Neuronal stem cell (in vitro differentiated cells): Measurements from ENCODE around the gene SOST.

Source experiments
- DNase-seq: peaks from one replicate; pipeline ENCODE4 v3.0.0-alpha.2; 2013; ENCODE audit warnings: low spot score
- H2AFZ ChIP-seq: one replicate; pipeline ENCODE4 v1.6.1; 2013; ENCODE audit warnings: mild to moderate bottlenecking, low read length, inconsistent platforms
- H2AK5ac ChIP-seq: 2 replicates; pipeline ENCODE4 v1.6.1; 2013; ENCODE audit warnings: low read depth, mild to moderate bottlenecking, inconsistent platforms, low read length, moderate library complexity, mixed read lengths
- H2BK120ac ChIP-seq: 2 replicates; pipeline ENCODE4 v1.6.1; 2013; ENCODE audit warnings: low read depth, mild to moderate bottlenecking, inconsistent platforms, low read length, moderate library complexity, mixed read lengths
- H2BK12ac ChIP-seq: one replicate; pipeline ENCODE4 v1.6.1; 2013; ENCODE audit warnings: low read length, inconsistent platforms
- H2BK15ac ChIP-seq: 2 replicates; pipeline ENCODE4 v1.6.1; 2013; ENCODE audit warnings: mild to moderate bottlenecking, low read length, inconsistent platforms, mixed read lengths
- H2BK5ac ChIP-seq: one replicate; pipeline ENCODE4 v1.6.1; 2013; ENCODE audit warnings: inconsistent platforms, mild to moderate bottlenecking, low read length, moderate library complexity
- H3K14ac ChIP-seq: one replicate; pipeline ENCODE4 v1.6.1; 2013; ENCODE audit warnings: low read length, inconsistent platforms
- H3K18ac ChIP-seq: 2 replicates; pipeline ENCODE4 v1.6.1; 2013; ENCODE audit warnings: low read length, inconsistent platforms
- H3K23ac ChIP-seq: 2 replicates; pipeline ENCODE4 v1.6.1; 2013; ENCODE audit warnings: low read depth, mild to moderate bottlenecking, mixed read lengths, low read length, inconsistent platforms; ENCODE audit not compliant: poor library complexity
- H3K27ac ChIP-seq: replicated peaks from 3 replicates; pipeline ENCODE4 v1.5.1; 2013; ENCODE audit warnings: low read length, inconsistent platforms
- H3K27me3 ChIP-seq, 3 experiments: 2 replicates each; pipeline ENCODE4 v1.6.1; 2013; ENCODE audit warnings: low read length in 3 of 3, mild to moderate bottlenecking in 2 of 3, inconsistent platforms in 1 of 3, low read depth in 1 of 3, mixed read lengths in 1 of 3, moderate library complexity in 1 of 3; ENCODE audit not compliant: control insufficient read depth in 3 of 3, insufficient read depth in 3 of 3
- H3K36me3 ChIP-seq, 2 donors: replicated peaks in 1 of 2; 2 replicates each; pipeline ENCODE4 v1.6.1; 2013; ENCODE audit warnings: low read length in 2 of 2; ENCODE audit not compliant: control insufficient read depth in 2 of 2, insufficient read depth in 2 of 2
- H3K4ac ChIP-seq: 2 replicates; pipeline ENCODE4 v1.6.1; 2013; ENCODE audit warnings: inconsistent platforms, mild to moderate bottlenecking, low read length, moderate library complexity
- H3K4me1 ChIP-seq, 2 donors: 1 replicate in 1 of 2; 2 replicates in 1 of 2; pipeline ENCODE4 v1.6.1; 2013; ENCODE audit warnings: low read length in 2 of 2, low read depth in 1 of 2; ENCODE audit not compliant: control insufficient read depth in 2 of 2, insufficient read depth in 1 of 2
- H3K4me2 ChIP-seq: one replicate; pipeline ENCODE4 v1.6.1; 2013; ENCODE audit warnings: mild to moderate bottlenecking, low read length, inconsistent platforms; ENCODE audit not compliant: insufficient read depth, poor library complexity, severe bottlenecking
- H3K4me3 ChIP-seq, 2 donors: 2 replicates each; pipeline ENCODE4 v1.5.1; 2013; ENCODE audit warnings: low read length in 2 of 2, mild to moderate bottlenecking in 2 of 2, inconsistent platforms in 1 of 2, moderate library complexity in 1 of 2
- H3K79me1 ChIP-seq: one replicate; pipeline ENCODE4 v1.6.1; 2013; ENCODE audit warnings: low read depth, mild to moderate bottlenecking, inconsistent platforms, low read length, moderate library complexity
- H3K9ac ChIP-seq: one replicate; pipeline ENCODE4 v1.6.1; 2013; ENCODE audit warnings: mild to moderate bottlenecking, low read depth, low read length, inconsistent platforms; ENCODE audit not compliant: poor library complexity
- H3K9me3 ChIP-seq, 2 donors: replicated peaks in 1 of 2; 2 replicates each; pipeline versions ENCODE3 to v1.6.1; 2013; ENCODE audit warnings: low read length in 2 of 2, mild to moderate bottlenecking in 2 of 2, inconsistent platforms in 1 of 2, low read depth in 1 of 2, mixed read lengths in 1 of 2, moderate library complexity in 1 of 2; ENCODE audit not compliant: control insufficient read depth in 2 of 2, insufficient read depth in 1 of 2
- H4K8ac ChIP-seq: one replicate; pipeline ENCODE4 v1.6.1; 2013; ENCODE audit warnings: low read depth, mild to moderate bottlenecking, inconsistent platforms, low read length, moderate library complexity
- H4K91ac ChIP-seq: one replicate; pipeline ENCODE4 v1.6.1; 2013; ENCODE audit warnings: low read length, low read depth, mild to moderate bottlenecking, inconsistent platforms; ENCODE audit not compliant: poor library complexity
- WGBS, 2 donors: extraction: QIAGEN DNeasy Blood & Tissue Kit; methylation state at CpG; one replicate each; pipeline ENCODE4 v1.1.7; 2013; ENCODE audit warnings: missing lambda C conversion rate in 2 of 2, mixed read lengths in 1 of 2; ENCODE audit not compliant: insufficient read length in 2 of 2, insufficient replicate concordance in 1 of 2; ENCODE audit errors: extremely low coverage in 2 of 2; 5-methylcytosine and 5-hydroxymethylcytosine counted together

Gene SOST

GRCh38 chr17:43753493-43754129 is 5.0 kb downstream of the SOST start:
- Histone ChIP-seq H2BK5ac (no peak overlapping the region), H2BK12ac (no peak overlapping the region), H3K9ac (no peak overlapping the region)

GRCh38 chr17:43750153-43750552 is 8.4 kb downstream of the SOST start:
- no CpG with 5 or more reads among the region's 5 CpGs for WGBS, 2 donors
- no peak overlapping the region for H2BK15ac ChIP-seq

More at GRCh38 chr17:43753493-43754129, 5.0 kb downstream of the SOST start:
- H3K4ac ChIP-seq = no peak overlapping the region
- no peak overlapping the region for H3K4me3 ChIP-seq
- H3K27me3 ChIP-seq = peaks cover 0 to 85% (median 34%) of the 10 kb centered on the region in 3 experiments
- H2AFZ ChIP-seq = no peak overlapping the region
- H3K4me2 ChIP-seq = no peak overlapping the region
- no peak overlapping the region for H2AK5ac ChIP-seq
- no peak overlapping the region for H3K18ac ChIP-seq
- H3K9me3 ChIP-seq = no peaks in the 10 kb centered on the region
- H3K4me1 ChIP-seq = peaks cover 0 to 4% of the 10 kb centered on the region in 2 donors
- no peak for DNase-seq
- H3K79me1 ChIP-seq = no peaks in the 10 kb centered on the region
- H4K8ac ChIP-seq = no peak overlapping the region
- no peak overlapping the region for H2BK120ac ChIP-seq
- no peak overlapping the region for H4K91ac ChIP-seq
- WGBS, 2 donors = no CpG with 5 or more reads among the region's 5 CpGs
- H2BK15ac ChIP-seq = no peak overlapping the region
- H3K27ac ChIP-seq = no peak overlapping the region
- H3K14ac ChIP-seq = no peak overlapping the region
- no peak overlapping the region for H3K23ac ChIP-seq
- H3K36me3 ChIP-seq = no peaks in the 10 kb centered on the region

GRCh38 chr17:43745541-43745940 is 13.1 kb downstream of the SOST start:
- Histone ChIP-seq H3K9me3 (no peaks in the 10 kb centered on the region), H3K18ac (no peak overlapping the region), H3K4me2 (no peak overlapping the region), H3K4me1 (peaks cover 6 to 8% of the 10 kb centered on the region in 2 donors), H2BK5ac (no peak overlapping the region), H3K4ac (no peak overlapping the region), H4K91ac (no peak overlapping the region), H2AFZ (no peak overlapping the region), H4K8ac (no peak overlapping the region), H3K27ac (no peak overlapping the region), H3K79me1 (no peaks in the 10 kb centered on the region), H2BK15ac (no peak overlapping the region), H3K36me3 (no peaks in the 10 kb centered on the region), H3K14ac (no peak overlapping the region), H3K4me3 (no peak overlapping the region), H3K23ac (no peak overlapping the region), H2BK120ac (no peak overlapping the region), H3K9ac (no peak overlapping the region), H2AK5ac (no peak overlapping the region), H2BK12ac (no peak overlapping the region), H3K27me3 (peaks cover 0 to 52% (median 0%) of the 10 kb centered on the region in 3 experiments)
- no peak for DNase-seq
- no CpG with 5 or more reads among the region's 6 CpGs for WGBS, 2 donors

More at GRCh38 chr17:43750153-43750552, 8.4 kb downstream of the SOST start:
- Histone ChIP-seq H3K9me3 (no peaks in the 10 kb centered on the region), H3K27ac (no peak overlapping the region), H3K18ac (no peak overlapping the region), H2BK12ac (no peak overlapping the region), H4K91ac (no peak overlapping the region), H2AK5ac (no peak overlapping the region), H3K4me2 (no peak overlapping the region), H3K4ac (no peak overlapping the region), H3K4me3 (peak overlapping the region in 1 of 2 donors; percentile 44), H3K27me3 (peaks cover 0 to 71% (median 13%) of the 10 kb centered on the region in 3 experiments), H2BK5ac (no peak overlapping the region), H3K79me1 (no peaks in the 10 kb centered on the region), H4K8ac (no peak overlapping the region), H3K14ac (no peak overlapping the region), H3K4me1 (peaks cover 5 to 6% of the 10 kb centered on the region in 2 donors), H3K36me3 (no peaks in the 10 kb centered on the region), H2AFZ (no peak overlapping the region), H3K9ac (no peak overlapping the region), H3K23ac (no peak overlapping the region), H2BK120ac (no peak overlapping the region)
- no peak for DNase-seq

- no CpG with 5 or more reads among the region's 5 CpGs for WGBS, 2 donors
- H2BK15ac ChIP-seq = no peak overlapping the region
Measured at GRCh38 chr17:43741636-43742035, 17.0 kb downstream of the SOST start.

More at GRCh38 chr17:43741636-43742035, 17.0 kb downstream of the SOST start:
- no peak overlapping the region for H3K14ac ChIP-seq
- H4K91ac ChIP-seq = no peak overlapping the region
- no peak overlapping the region for H2AK5ac ChIP-seq
- H2BK120ac ChIP-seq = no peak overlapping the region
- H3K18ac ChIP-seq = no peak overlapping the region
- peaks cover 6 to 8% of the 10 kb centered on the region in 2 donors for H3K4me1 ChIP-seq
- peaks cover 0 to 44% (median 0%) of the 10 kb centered on the region in 3 experiments for H3K27me3 ChIP-seq
- H3K9ac ChIP-seq = no peak overlapping the region
- H3K36me3 ChIP-seq = no peaks in the 10 kb centered on the region
- H3K27ac ChIP-seq = no peak overlapping the region
- no peaks in the 10 kb centered on the region for H3K9me3 ChIP-seq
- H3K4ac ChIP-seq = no peak overlapping the region
- H4K8ac ChIP-seq = no peak overlapping the region
- H2BK5ac ChIP-seq = no peak overlapping the region
- no peak overlapping the region for H3K4me2 ChIP-seq
- H3K23ac ChIP-seq = no peak overlapping the region
- no peak overlapping the region for H3K4me3 ChIP-seq
- H2BK12ac ChIP-seq = no peak overlapping the region
- H3K79me1 ChIP-seq = no peaks in the 10 kb centered on the region
- no peak for DNase-seq
- H2AFZ ChIP-seq = no peak overlapping the region
